Measurements from ENCODE around the gene KLF15. TPM values are rescaled to one million over a fixed set of nuclear protein-coding genes. Genes with fewer than 3 reads are reported as not detected.

Gene KLF15
- total and polyA plus RNA-seq, 2 of the 4 experiments (the other 2 are of a cell fraction) = 0.18 to 0.24 TPM

DNA sequence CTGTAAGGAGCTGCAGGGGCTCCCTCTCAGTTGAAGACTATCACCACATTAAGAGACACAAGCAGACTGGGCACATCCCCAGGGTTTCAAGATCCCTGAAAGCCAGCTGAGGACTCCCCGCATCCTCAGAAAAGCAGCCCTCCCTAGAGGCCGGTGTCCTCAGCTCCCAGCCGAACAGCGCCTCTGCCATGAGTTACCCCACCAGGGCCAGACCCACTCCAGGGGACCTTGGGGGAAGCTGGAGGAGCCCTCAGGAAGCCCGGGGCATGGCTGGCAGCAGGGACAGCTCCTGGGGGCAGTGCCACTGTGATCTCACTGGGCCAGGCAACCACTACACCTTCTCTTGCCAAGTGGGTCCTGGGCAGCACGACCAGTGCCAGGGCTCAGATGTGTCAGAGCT, 8.1 kb downstream of the KLF15 start:
- Histone ChIP-seq H3K79me1 (ENCODE audit: low read depth in 1 of 2, low read length in 2 of 2) (no peaks in the 10 kb centered on the region), H3K27ac (ENCODE audit: insufficient read depth, low read length) (no peak overlapping the region), H2BK20ac (ENCODE audit: low read depth, low read length) (no peak overlapping the region), H3K18ac (ENCODE audit: low read depth, low read length) (no peak overlapping the region), H4K91ac (ENCODE audit: insufficient read depth, low read depth, low read length) (no peak overlapping the region), H3K56ac (ENCODE audit: extremely low read depth, insufficient read depth, low read length) (no peak overlapping the region), H4K20me1 (ENCODE audit: insufficient read depth, low read length) (no peaks in the 10 kb centered on the region; the same call in 1 of the 2 replicates), H2AK9ac (replicated peaks; ENCODE audit: low read depth, low read length, poor library complexity) (no peak overlapping the region), H3K4me3 (ENCODE audit: insufficient read depth, low read depth, low read length) (no peak overlapping the region), H3K14ac (replicated peaks; ENCODE audit: low read depth, low read length) (no peak overlapping the region), H3K27me3 (ENCODE audit: control insufficient read depth, insufficient read depth, low read length) (peaks cover 3% of the 10 kb centered on the region; the same call in 1 of the 2 replicates), H4K8ac (ENCODE audit: low read depth in 2 of 2, low read length in 2 of 2) (no peak overlapping the region), H3K9me3 (ENCODE audit: control insufficient read depth, insufficient read depth, low read length) (no peaks in the 10 kb centered on the region), H3K4me2 (ENCODE audit: low read depth, low read length) (no peak overlapping the region), H3K9ac (ENCODE audit: low read depth, low read length) (no peak overlapping the region), H2BK120ac (ENCODE audit: low read depth, low read length) (no peak overlapping the region), H3K9me1 (ENCODE audit: insufficient read depth, low read length) (0 out of 2 replicates have a peak, but pooled peaks cover 4% of the 10 kb centered on the region), H3K36me3 (ENCODE audit: control insufficient read depth, insufficient read depth, low read length) (peaks cover 1% of the 10 kb centered on the region; the same call in 1 of the 2 replicates), H2BK15ac (ENCODE audit: low read depth, low read length) (no peak overlapping the region), H2AFZ (replicated peaks; ENCODE audit: low read length, poor library complexity) (no peak overlapping the region), H4K5ac (ENCODE audit: low read depth, low read length) (no peak overlapping the region), H2BK5ac (ENCODE audit: low read depth, low read length, poor library complexity, severe bottlenecking) (no peak overlapping the region), H3K4ac (ENCODE audit: low read depth, low read length) (no peak overlapping the region), H3K4me1 (ENCODE audit: control insufficient read depth, insufficient read depth, low read length) (no peaks in the 10 kb centered on the region; the same call in 1 of the 2 replicates), H3K23ac (ENCODE audit: low read depth, low read length) (no peak overlapping the region), H2AK5ac (ENCODE audit: low read depth, low read length) (no peak overlapping the region)
- ChIA-PET CTCF (interaction anchor here (0.6 kb wide), 1 partner anchor 199 kb away, joined by 3 read pairs; no protein-coding TSS in a partner anchor), POLR2A (ENCODE audit: unreplicated experiment) (interaction anchor here (0.6 kb wide), 1 partner anchor 1225 kb away, joined by 3 read pairs; no protein-coding TSS in a partner anchor)
- DNase-seq (no peak), ATAC-seq (ENCODE audit: low read depth) (no peak)
- 100% methylated on average over 3 of the region's 6 CpGs; no CpG with 5 or more reads in 1 of the 2 experiments for WGBS, 2 experiments (ENCODE audit: extremely low coverage in 2 of 2, insufficient read length in 1 of 2)
- intact Hi-C loops (cut with micrococcal nuclease) = no loop called here
- dilution Hi-C loops (cut with HindIII; ENCODE audit: low sequenced_read_pairs, unreplicated experiment) = no loop called here
- TF ChIP-seq FOS (IDR thresholded peaks at IDR 0.05; ENCODE audit: low read depth, low read length) (no peak), BHLHE40 (IDR thresholded peaks at IDR 0.05; ENCODE audit: low read depth, low read length) (no peak), POLR2A (IDR thresholded peaks at IDR 0.05; ENCODE audit: low read depth, low read length) (no peak), RFX5 (IDR thresholded peaks at IDR 0.05; ENCODE audit: low read depth, low read length) (no peak), RAD21 (IDR thresholded peaks at IDR 0.05; ENCODE audit: low read length) (no peak)
- TF ChIP-seq, protein P1, sequence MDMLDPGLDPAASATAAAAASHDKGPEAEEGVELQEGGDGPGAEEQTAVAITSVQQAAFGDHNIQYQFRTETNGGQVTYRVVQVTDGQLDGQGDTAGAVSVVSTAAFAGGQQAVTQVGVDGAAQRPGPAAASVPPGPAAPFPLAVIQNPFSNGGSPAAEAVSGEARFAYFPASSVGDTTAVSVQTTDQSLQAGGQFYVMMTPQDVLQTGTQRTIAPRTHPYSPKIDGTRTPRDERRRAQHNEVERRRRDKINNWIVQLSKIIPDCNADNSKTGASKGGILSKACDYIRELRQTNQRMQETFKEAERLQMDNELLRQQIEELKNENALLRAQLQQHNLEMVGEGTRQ (IDR thresholded peaks at IDR 0.05; ENCODE audit: low read depth, low read length) = no peak
- in situ Hi-C loops (cut with MboI; ENCODE audit: low sequenced_read_pairs) = no loop called here
- BruUV-seq (replicated peaks) = no TSS peak
